HepG2 (cell line): ENCODE results near the gene MTUS2. TPM values are rescaled to one million over a fixed set of nuclear protein-coding genes. Genes with fewer than 3 reads are reported as not detected.

ENCODE experiments used
- ATAC-seq: fragments of 200-7000 bp; cut with Tn5 transposase; 3 replicates; pipeline ENCODE4 v1.9.1; 2020; ENCODE audit warnings: mild to moderate bottlenecking, moderate library complexity
- BruUV-seq: library from RNA; stranded (reverse); fragments of 400-500 nt; replicated peaks from 2 replicates; lab custom pipeline; 2021; lab: Mats Ljungman, UMichigan
- CTCF ChIA-PET: fragments of 300-600 bp; formaldehyde crosslinking; extraction: SDS; loops from one replicate; lab custom pipeline; 2021; ENCODE audit warnings: low total read pairs, inconsistent platforms, low intra/inter-chr PET ratio; lab: Yijun Ruan, JAX
- POLR2A ChIA-PET: fragments of 350-600 bp; sonication (Branson Sonifier 250); formaldehyde crosslinking; loops from one replicate; lab custom pipeline; 2020; ENCODE audit warnings: antibody characterized with exemption, inconsistent platforms; lab: Yijun Ruan, JAX
- DNase-seq: peaks from one replicate; pipeline ENCODE4 v3.0.0-alpha.2; 2015; ENCODE audit warnings: low spot score
- FAIRE-seq: peaks from 3 replicates; lab custom pipeline; 2011; peaks lifted over from hg19 to GRCh38; lab: Jason Lieb, UNC
- H2AFZ ChIP-seq: one replicate; pipeline ENCODE4 v1.6.1; 2011; ENCODE audit warnings: low read length, inconsistent platforms
- H3K27ac ChIP-seq: fragments of 300-600 bp; 3 replicates; pipeline ENCODE4 v1.8.0; 2011; ENCODE audit warnings: mixed run types, mild to moderate bottlenecking, mixed read lengths, low read length, inconsistent platforms; ENCODE audit not compliant: insufficient read depth; ENCODE audit errors: extremely low read length
- H3K27me3 ChIP-seq, 2 experiments: fragments of 200-600 bp in 1 of 2; 2 replicates in 1 of 2; 3 replicates in 1 of 2; pipeline versions ENCODE4 v1.6.0 to v1.8.0; 2011; ENCODE audit warnings: low read length in 2 of 2, mild to moderate bottlenecking in 2 of 2, moderate library complexity in 2 of 2, inconsistent platforms in 1 of 2; ENCODE audit not compliant: insufficient read depth in 2 of 2, control insufficient read depth in 1 of 2
- H3K36me3 ChIP-seq, 2 experiments: fragments of 200-600 bp in 1 of 2; replicated peaks in 1 of 2; 2 replicates in 1 of 2; 3 replicates in 1 of 2; pipeline versions ENCODE4 v1.5.1 to v1.8.0; 2011; ENCODE audit warnings: low read length in 2 of 2, inconsistent platforms in 1 of 2; ENCODE audit not compliant: insufficient read depth in 2 of 2, control insufficient read depth in 1 of 2
- H3K4me1 ChIP-seq: 2 replicates; pipeline ENCODE4 v1.5.1; 2012; ENCODE audit warnings: low read length, inconsistent platforms; ENCODE audit not compliant: insufficient read depth
- H3K4me2 ChIP-seq: 2 replicates; pipeline ENCODE4 v1.6.0; 2011; ENCODE audit warnings: low read depth, low read length, inconsistent platforms
- H3K4me3 ChIP-seq, 3 experiments: fragments of 200-600 bp in 1 of 3; sonication (generic), shearing (Covaris generic) in 1 of 3; replicated peaks in 1 of 3; 2 replicates each; pipeline ENCODE4 v1.5.1; 2011 to 2016; ENCODE audit warnings: low read length in 3 of 3, inconsistent platforms in 2 of 3, low read depth in 2 of 3, mild to moderate bottlenecking in 2 of 3, control low read depth in 1 of 3, mixed read lengths in 1 of 3; ENCODE audit not compliant: insufficient read depth in 1 of 3
- H3K79me2 ChIP-seq: one replicate; pipeline ENCODE4 v1.6.1; 2011; ENCODE audit warnings: low read length, inconsistent platforms; ENCODE audit not compliant: insufficient read depth
- H3K9ac ChIP-seq: 2 replicates; pipeline ENCODE4 v1.6.0; 2011; ENCODE audit warnings: mild to moderate bottlenecking, low read depth, low read length, inconsistent platforms; ENCODE audit not compliant: insufficient read depth
- H3K9me3 ChIP-seq: 2 replicates; pipeline ENCODE4 v1.5.1; 2012; ENCODE audit warnings: mild to moderate bottlenecking, low read length
- H4K20me1 ChIP-seq: 2 replicates; pipeline ENCODE4 v1.6.0; 2011; ENCODE audit warnings: inconsistent platforms, mild to moderate bottlenecking, low read length, moderate library complexity; ENCODE audit not compliant: insufficient read depth
- HMG20A ChIP-seq: IDR thresholded peaks from 2 replicates; pipeline ENCODE4 v1.6.1; 2016; ENCODE audit warnings: borderline replicate concordance
- HNRNPL ChIP-seq: fragments of 200-400 bp; formaldehyde crosslinking; IDR thresholded peaks from 2 replicates; pipeline ENCODE4 v1.6.1; 2017; ENCODE audit warnings: mild to moderate bottlenecking, low read depth, low read length
- U2AF1 ChIP-seq: fragments of 200-400 bp; formaldehyde crosslinking; optimal IDR thresholded peaks from 2 replicates; pipeline ENCODE3; 2017; ENCODE audit warnings: mild to moderate bottlenecking, low read depth, low read length
- WGBS: methylation state at CpG from one replicate; pipeline ENCODE4 v1.1.6; 2017; ENCODE audit warnings: low lambda C conversion rate; 5-methylcytosine and 5-hydroxymethylcytosine counted together
- in situ Hi-C: cut with HindIII; loops from 2 replicates; pipeline ENCODE4 v1.10.0; 2017; ENCODE audit warnings: low pct_unique_long_range_greater_than_20kb; ENCODE audit not compliant: extremely low pct_ligation_motif_present
- intact Hi-C: fragments of 100-400 bp; cut with micrococcal nuclease; formaldehyde crosslinking; loops from one replicate; pipeline ENCODE4 v1.10.0; 2022; ENCODE audit not compliant: unreplicated experiment
- polyA plus RNA-seq, 8 experiments: library from polyadenylated mRNA; depleted of rRNA in 3 of 8; stranded (reverse) in 7 of 8; unstranded in 1 of 8; fragments of >200 nt; fragmentation: Illumina TruSeq in 4 of 8; extraction: Trizol in 4 of 8; gene quantifications; 2 replicates each; pipeline versions ENCODE4 v1.2.1 to v1.2.3, GENCODE V29; 2011 to 2016; ENCODE audit warnings: low read depth in 4 of 8, missing spikeins in 1 of 8, mixed read lengths in 1 of 8; ENCODE audit not compliant: insufficient read depth in 1 of 8
- total RNA-seq, 5 experiments: library from RNA; depleted of rRNA; stranded (reverse); fragments of >200 nt; fragmentation: Illumina TruSeq; extraction: Trizol; gene quantifications; 2 replicates each; pipeline ENCODE4 v1.2.3, GENCODE V29; 2016; ENCODE audit warnings: low read depth in 1 of 5
- TF ChIP-seq, protein P1 (sequence below): sonication (generic); formaldehyde crosslinking; IDR thresholded peaks from 2 replicates; pipeline ENCODE4 v1.9.0; 2021; ENCODE audit warnings: missing genetic modification reagents, borderline replicate concordance
- TF ChIP-seq, protein P2 (sequence below): sonication (generic); formaldehyde crosslinking; IDR thresholded peaks from 2 replicates; pipeline ENCODE4 v1.5.0; 2020; ENCODE audit warnings: missing genetic modification reagents

Gene MTUS2
- total and polyA plus RNA-seq, 2 of the 13 experiments (the other 11 are each of a cell fraction or from before 2014, with no cell fraction given): not detected

DNA sequence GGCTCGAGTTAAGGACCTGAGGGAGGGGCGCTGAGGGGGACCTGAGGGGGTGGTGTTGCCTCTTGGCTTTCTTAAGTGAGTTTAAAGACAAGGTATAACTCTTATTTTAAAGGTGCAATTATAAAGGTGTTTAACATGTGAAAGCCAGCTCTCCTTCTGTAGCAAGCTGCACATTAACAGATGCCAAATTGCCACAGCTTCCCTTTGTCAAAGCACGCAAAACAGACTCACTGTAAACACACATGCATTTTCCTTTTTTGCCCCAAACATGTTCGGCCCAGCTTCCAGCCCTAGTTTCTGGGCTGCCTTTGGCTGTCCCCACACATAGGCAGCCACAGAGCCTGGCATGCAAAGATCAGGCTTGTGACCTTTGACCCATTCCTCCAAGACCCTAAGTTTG lies 663.5 kb downstream of the MTUS2 start:
- H3K9me3 ChIP-seq: no peaks in the 10 kb centered on the region
- intact Hi-C loops: no loop called here
- no peaks in the 10 kb centered on the region for H4K20me1 ChIP-seq
- ChIA-PET POLR2A (no interaction called here), CTCF (no interaction called here)
- BruUV-seq: no TSS peak
- no peak overlapping the region for H3K27ac ChIP-seq
- TF ChIP-seq HMG20A (no peak), HNRNPL (no peak)
- TF ChIP-seq, protein P1, sequence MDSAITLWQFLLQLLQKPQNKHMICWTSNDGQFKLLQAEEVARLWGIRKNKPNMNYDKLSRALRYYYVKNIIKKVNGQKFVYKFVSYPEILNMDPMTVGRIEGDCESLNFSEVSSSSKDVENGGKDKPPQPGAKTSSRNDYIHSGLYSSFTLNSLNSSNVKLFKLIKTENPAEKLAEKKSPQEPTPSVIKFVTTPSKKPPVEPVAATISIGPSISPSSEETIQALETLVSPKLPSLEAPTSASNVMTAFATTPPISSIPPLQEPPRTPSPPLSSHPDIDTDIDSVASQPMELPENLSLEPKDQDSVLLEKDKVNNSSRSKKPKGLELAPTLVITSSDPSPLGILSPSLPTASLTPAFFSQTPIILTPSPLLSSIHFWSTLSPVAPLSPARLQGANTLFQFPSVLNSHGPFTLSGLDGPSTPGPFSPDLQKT (CRISPR knock-in tag): no peak
- TF ChIP-seq, protein P2, sequence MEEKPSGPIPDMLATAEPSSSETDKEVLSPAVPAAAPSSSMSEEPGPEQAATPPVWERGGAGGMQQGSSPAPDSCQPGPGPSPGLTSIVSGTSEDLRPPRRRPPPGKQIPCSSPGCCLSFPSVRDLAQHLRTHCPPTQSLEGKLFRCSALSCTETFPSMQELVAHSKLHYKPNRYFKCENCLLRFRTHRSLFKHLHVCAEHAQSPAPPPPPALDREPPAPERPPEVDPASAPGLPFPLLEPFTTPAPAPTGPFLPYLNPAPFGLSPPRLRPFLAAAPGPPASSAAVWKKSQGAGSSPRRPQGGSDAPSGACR: no peak
- no peaks in the 10 kb centered on the region for H3K36me3 ChIP-seq
- peaks cover 3 to 48% of the 10 kb centered on the region in 2 experiments; a peak in 4 of 5 replicates for H3K27me3 ChIP-seq
- DNase-seq (no peak), ATAC-seq (no peak), FAIRE-seq (no peak)
- H3K79me2 ChIP-seq: no peaks in the 10 kb centered on the region
- no peak overlapping the region for H3K4me2 ChIP-seq
- WGBS: 31% methylated on average over 3 of the region's 4 CpGs
- H3K4me3 ChIP-seq: no peak overlapping the region
- in situ Hi-C loops: no loop called here
- H3K9ac ChIP-seq: no peak overlapping the region
- peaks cover 9% of the 10 kb centered on the region; the same call in 1 of the 2 replicates for H3K4me1 ChIP-seq
- H2AFZ ChIP-seq: no peak overlapping the region

GRCh38 chr13:29484236-29484635 lies 664.1 kb downstream of the MTUS2 start:
- H3K27me3 ChIP-seq: peaks cover 3 to 45% of the 10 kb centered on the region in 2 experiments; a peak in 4 of 5 replicates
- no peak for TF ChIP-seq U2AF1
- TF ChIP-seq, all 625 proteins: peak for 0
- CTCF ChIA-PET: no interaction called here
- Histone ChIP-seq H3K9me3 (no peaks in the 10 kb centered on the region), H3K36me3 (no peaks in the 10 kb centered on the region), H4K20me1 (no peaks in the 10 kb centered on the region), H3K9ac (no peak overlapping the region), H3K4me3 (no peak overlapping the region), H3K27ac (no peak overlapping the region), H3K79me2 (no peaks in the 10 kb centered on the region), H2AFZ (no peak overlapping the region), H3K4me2 (no peak overlapping the region), H3K4me1 (peaks cover 9% of the 10 kb centered on the region; the same call in 1 of the 2 replicates)
- POLR2A ChIA-PET: no interaction called here
- ATAC-seq: no peak
- intact Hi-C loops (no loop called here), in situ Hi-C loops (no loop called here)
- 10% methylated on average over 3 of the region's 7 CpGs for WGBS
- BruUV-seq: no TSS peak
- no peak for FAIRE-seq
- DNase-seq: no peak
